MM.1S (cell line): ENCODE data around the gene PFN3.

Source experiments
- DNase-seq: peaks from one replicate; pipeline ENCODE4 v3.0.0-alpha.2; 2015
- H2AFZ ChIP-seq: fragments of 300-600 bp; sonication (generic); 2 replicates; pipeline ENCODE4 v1.6.0; 2016; ENCODE audit warnings: antibody characterized with exemption, low read length
- H3F3A ChIP-seq: fragments of 300-600 bp; sonication (generic); 2 replicates; pipeline ENCODE4 v1.6.1; 2016; ENCODE audit warnings: mild to moderate bottlenecking, antibody characterized with exemption, low read length, moderate library complexity, mixed read lengths; ENCODE audit not compliant: insufficient read depth
- H3K27ac ChIP-seq: fragments of 300-600 bp; sonication (generic); 2 replicates; pipeline ENCODE4 v1.5.1; 2016; ENCODE audit warnings: mild to moderate bottlenecking, low read length
- H3K27me3 ChIP-seq: fragments of 300-600 bp; sonication (generic); replicated peaks from 2 replicates; pipeline ENCODE4 v1.6.0; 2016; ENCODE audit warnings: low read length; ENCODE audit not compliant: insufficient read depth
- H3K36me3 ChIP-seq: fragments of 300-600 bp; sonication (generic); replicated peaks from 2 replicates; pipeline ENCODE4 v1.6.1; 2016; ENCODE audit warnings: mild to moderate bottlenecking, low read length, mixed read lengths; ENCODE audit not compliant: insufficient read depth
- H3K4me1 ChIP-seq: fragments of 300-600 bp; sonication (generic); 2 replicates; pipeline ENCODE4 v1.6.1; 2016; ENCODE audit warnings: low read length, mixed read lengths
- H3K4me2 ChIP-seq: fragments of 300-600 bp; sonication (generic); 2 replicates; pipeline ENCODE4 v1.6.0; 2016; ENCODE audit warnings: low read depth, low read length
- H3K4me3 ChIP-seq: fragments of 300-600 bp; sonication (generic); 2 replicates; pipeline ENCODE4 v1.5.1; 2016; ENCODE audit warnings: low read length, mixed read lengths
- H3K79me2 ChIP-seq: fragments of 300-600 bp; sonication (generic); 2 replicates; pipeline ENCODE4 v1.6.1; 2016; ENCODE audit warnings: mixed run types, low read length, mixed read lengths
- H3K9ac ChIP-seq: fragments of 300-600 bp; sonication (generic); 2 replicates; pipeline ENCODE4 v1.6.1; 2016; ENCODE audit warnings: low read length, mixed read lengths
- H3K9me2 ChIP-seq: fragments of 300-600 bp; sonication (generic); replicated peaks from 2 replicates; pipeline ENCODE4 v1.6.1; 2016; ENCODE audit warnings: mild to moderate bottlenecking, low read length, mixed read lengths; ENCODE audit not compliant: insufficient read depth
- H3K9me3 ChIP-seq: fragments of 300-600 bp; sonication (generic); replicated peaks from 2 replicates; pipeline ENCODE4 v1.6.1; 2016; ENCODE audit warnings: mild to moderate bottlenecking, low read length, mixed read lengths; ENCODE audit not compliant: insufficient read depth
- H4K20me1 ChIP-seq: fragments of 300-600 bp; sonication (generic); 2 replicates; pipeline ENCODE4 v1.6.1; 2016; ENCODE audit warnings: mild to moderate bottlenecking, low read length, moderate library complexity, mixed read lengths; ENCODE audit not compliant: insufficient read depth
- EZH2 ChIP-seq: fragments of 300-600 bp; sonication (generic); optimal IDR thresholded peaks from 2 replicates; pipeline ENCODE3; 2017; ENCODE audit warnings: low read depth, mild to moderate bottlenecking, antibody characterized with exemption, low read length, mixed read lengths
- EZH2phosphoT487 ChIP-seq: fragments of 300-600 bp; sonication (generic); IDR thresholded peaks from 2 replicates; pipeline ENCODE4 v1.6.1; 2018; ENCODE audit warnings: antibody characterized with exemption, low read length
- TF ChIP-seq, protein P1 (sequence below): fragments of 300-600 bp; sonication (generic); IDR thresholded peaks from 2 replicates; pipeline ENCODE4 v1.5.1; 2016; ENCODE audit warnings: antibody characterized with exemption, low read length, mixed read lengths

The PFN3 gene

DNA sequence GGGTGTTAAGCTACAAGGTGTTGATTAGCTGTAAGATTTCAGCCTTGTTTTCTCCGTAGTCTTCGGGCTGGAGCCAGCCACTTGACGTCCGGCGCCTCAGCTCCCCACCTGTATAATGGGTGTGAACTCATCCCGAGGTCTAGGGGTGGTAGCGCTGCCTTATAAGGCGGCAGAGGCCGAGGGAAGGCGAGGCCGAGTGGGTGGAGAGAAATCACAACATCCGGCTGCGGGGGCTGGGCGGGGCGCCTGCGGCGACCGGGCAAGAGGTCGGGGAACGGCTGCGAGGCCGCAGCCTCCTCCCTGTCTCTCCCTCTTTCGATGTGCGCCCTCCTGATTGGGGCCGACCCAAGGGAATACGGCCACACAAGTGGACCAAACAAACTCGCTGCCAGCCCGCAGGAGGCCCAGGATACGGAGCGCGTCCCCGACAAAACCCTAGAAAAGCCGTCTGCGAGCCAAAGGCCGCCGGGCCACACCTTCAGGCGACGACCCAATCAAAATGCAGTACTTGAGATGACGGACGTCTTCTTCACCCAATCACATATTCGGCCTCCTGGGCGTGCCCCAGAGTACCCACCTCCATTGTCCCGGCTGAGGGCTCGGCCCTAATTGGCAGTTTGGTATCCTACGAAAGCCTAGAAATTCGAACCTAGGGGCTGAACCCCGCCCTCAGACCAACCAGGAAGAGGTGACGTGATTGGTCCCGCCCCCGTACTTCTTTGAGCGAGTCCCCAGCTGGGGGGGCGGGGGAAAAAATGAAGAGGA lies 25.5 kb upstream of the PFN3 start:
- Histone ChIP-seq H3K27ac (peak overlapping the region; percentile 79), H3K4me1 (peaks cover 41% of the 10 kb centered on the region)
- DNase-seq = peak; percentile 100

DNA sequence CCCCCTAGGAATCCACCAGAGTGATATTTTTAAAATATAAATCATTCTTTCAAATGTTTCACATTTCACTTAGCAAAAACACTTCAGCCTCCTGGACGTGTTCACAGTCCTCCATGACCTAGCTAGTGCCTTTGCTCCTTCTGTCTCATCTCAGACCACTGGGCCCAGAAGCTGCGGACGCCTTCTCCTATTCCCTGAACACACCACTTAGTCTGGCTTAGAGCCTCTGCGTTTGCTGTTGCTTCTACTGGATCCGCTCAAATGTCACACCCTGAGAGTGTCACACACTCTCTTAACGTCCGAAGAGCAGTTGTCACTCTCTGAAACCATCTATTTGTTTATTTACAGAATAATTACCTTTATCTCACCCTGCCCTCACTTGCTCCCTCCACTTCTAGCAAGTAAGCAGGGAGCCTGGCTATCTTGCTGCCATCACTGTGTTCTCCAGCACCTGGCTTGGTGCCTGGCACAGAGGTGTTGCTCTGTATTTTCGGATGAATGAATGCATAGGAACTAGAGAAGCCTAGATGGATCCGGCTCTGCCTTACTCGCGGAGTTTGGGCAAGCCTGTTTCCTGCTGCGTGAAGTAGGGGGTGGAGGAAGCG lies 24.8 kb upstream of the PFN3 start:
- H2AFZ ChIP-seq = peak overlapping the region; percentile 69
- H3K4me3 ChIP-seq = peak overlapping the region; percentile 66

More for the DNA sequence above, 25.5 kb upstream of the PFN3 start:
- no peaks in the 10 kb centered on the region for H3K27me3 ChIP-seq
- peaks cover 43% of the 10 kb centered on the region for H3K79me2 ChIP-seq
- H3K9ac ChIP-seq = peak overlapping the region; percentile 72
- H3K36me3 ChIP-seq = 0 out of 2 replicates have a peak, but pooled peaks cover 4% of the 10 kb centered on the region
- peak overlapping the region; percentile 98 for H3K4me2 ChIP-seq
- H2AFZ ChIP-seq = peak overlapping the region; percentile 69
- TF ChIP-seq EZH2phosphoT487 = no peak
- TF ChIP-seq EZH2 = no peak
- TF ChIP-seq, protein P1, sequence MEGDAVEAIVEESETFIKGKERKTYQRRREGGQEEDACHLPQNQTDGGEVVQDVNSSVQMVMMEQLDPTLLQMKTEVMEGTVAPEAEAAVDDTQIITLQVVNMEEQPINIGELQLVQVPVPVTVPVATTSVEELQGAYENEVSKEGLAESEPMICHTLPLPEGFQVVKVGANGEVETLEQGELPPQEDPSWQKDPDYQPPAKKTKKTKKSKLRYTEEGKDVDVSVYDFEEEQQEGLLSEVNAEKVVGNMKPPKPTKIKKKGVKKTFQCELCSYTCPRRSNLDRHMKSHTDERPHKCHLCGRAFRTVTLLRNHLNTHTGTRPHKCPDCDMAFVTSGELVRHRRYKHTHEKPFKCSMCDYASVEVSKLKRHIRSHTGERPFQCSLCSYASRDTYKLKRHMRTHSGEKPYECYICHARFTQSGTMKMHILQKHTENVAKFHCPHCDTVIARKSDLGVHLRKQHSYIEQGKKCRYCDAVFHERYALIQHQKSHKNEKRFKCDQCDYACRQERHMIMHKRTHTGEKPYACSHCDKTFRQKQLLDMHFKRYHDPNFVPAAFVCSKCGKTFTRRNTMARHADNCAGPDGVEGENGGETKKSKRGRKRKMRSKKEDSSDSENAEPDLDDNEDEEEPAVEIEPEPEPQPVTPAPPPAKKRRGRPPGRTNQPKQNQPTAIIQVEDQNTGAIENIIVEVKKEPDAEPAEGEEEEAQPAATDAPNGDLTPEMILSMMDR = no peak
- peak overlapping the region; percentile 66 for H3K4me3 ChIP-seq
- H3F3A ChIP-seq = peaks cover 47% of the 10 kb centered on the region
- no peaks in the 10 kb centered on the region for H4K20me1 ChIP-seq
- no peaks in the 10 kb centered on the region for H3K9me3 ChIP-seq
- no peaks in the 10 kb centered on the region for H3K9me2 ChIP-seq

DNA sequence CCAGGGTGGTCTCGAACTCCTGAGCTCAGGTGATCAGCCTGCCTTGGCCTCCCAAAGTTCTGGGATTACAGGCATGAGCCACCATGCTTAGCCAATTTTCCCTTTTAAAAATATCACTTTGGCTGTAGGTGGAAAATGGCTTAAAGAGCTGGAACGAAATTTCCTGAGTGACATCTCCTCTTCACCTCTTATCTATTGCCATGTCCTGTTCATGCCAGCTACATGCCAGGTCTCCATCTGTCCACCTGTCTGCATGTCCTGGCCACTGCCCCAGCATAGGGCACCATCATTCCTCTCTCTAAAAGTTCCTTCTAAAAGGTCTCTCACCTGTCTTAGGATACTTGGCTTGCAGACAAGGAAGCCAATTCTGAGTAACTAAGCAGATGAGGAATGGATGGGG lies 23.2 kb upstream of the PFN3 start:
- Histone ChIP-seq H3K4me1 (peaks cover 18% of the 10 kb centered on the region), H3K27ac (no peak overlapping the region), H3K36me3 (no peaks in the 10 kb centered on the region), H3F3A (peaks cover 23% of the 10 kb centered on the region), H4K20me1 (no peaks in the 10 kb centered on the region), H3K9me2 (no peaks in the 10 kb centered on the region), H3K79me2 (peaks cover 20% of the 10 kb centered on the region), H3K9me3 (no peaks in the 10 kb centered on the region), H2AFZ (no peak overlapping the region), H3K27me3 (no peaks in the 10 kb centered on the region), H3K4me3 (no peak overlapping the region), H3K9ac (no peak overlapping the region), H3K4me2 (no peak overlapping the region)
- no peak for DNase-seq
- TF ChIP-seq EZH2phosphoT487 (no peak), EZH2 (no peak)
- TF ChIP-seq, protein P1 = no peak

More for the DNA sequence above, 24.8 kb upstream of the PFN3 start:
- Histone ChIP-seq H3K4me2 (peak overlapping the region; percentile 98), H3K36me3 (0 out of 2 replicates have a peak, but pooled peaks cover under 1% of the 10 kb centered on the region), H3K79me2 (peaks cover 36% of the 10 kb centered on the region), H3F3A (peaks cover 40% of the 10 kb centered on the region), H3K9ac (peak overlapping the region; percentile 72), H3K4me1 (peaks cover 34% of the 10 kb centered on the region), H4K20me1 (no peaks in the 10 kb centered on the region), H3K27me3 (no peaks in the 10 kb centered on the region), H3K9me3 (no peaks in the 10 kb centered on the region), H3K9me2 (no peaks in the 10 kb centered on the region), H3K27ac (peak overlapping the region; percentile 79)
- DNase-seq = no peak
- no peak for TF ChIP-seq EZH2phosphoT487
- no peak for TF ChIP-seq EZH2
- TF ChIP-seq, protein P1 = no peak
